GM23338 (cell line): ENCODE results near the gene RANGRF.

ENCODE experiments used
- CREB1 ChIP-seq: fragments of 250-450 bp; sonication (Bioruptor Pico); IDR thresholded peaks from 2 replicates; pipeline ENCODE4 v1.5.0; 2020; ENCODE audit warnings: low read depth, mild to moderate bottlenecking, moderate library complexity
- EZH2 ChIP-seq: fragments of 200-600 bp; sonication (generic); IDR thresholded peaks from one replicate; pipeline ENCODE4 v1.8.0; 2017; ENCODE audit warnings: antibody characterized with exemption, mild to moderate bottlenecking, low read depth; ENCODE audit not compliant: unreplicated experiment
- EZH2phosphoT487 ChIP-seq: fragments of 200-600 bp; sonication (generic); IDR thresholded peaks from one replicate; pipeline ENCODE4 v1.8.1; 2018; ENCODE audit warnings: antibody characterized with exemption; ENCODE audit not compliant: unreplicated experiment
- JUNB ChIP-seq: IDR thresholded peaks from one replicate; pipeline ENCODE4 v1.6.1; 2016; ENCODE audit warnings: antibody characterized with exemption; ENCODE audit not compliant: unreplicated experiment
- POLR2AphosphoS5 ChIP-seq: IDR thresholded peaks from 2 replicates; pipeline ENCODE4 v1.6.1; 2016; ENCODE audit warnings: antibody characterized with exemption, low read depth
- ZNF114 ChIP-seq: fragments of 250-450 bp; sonication (Bioruptor Pico); IDR thresholded peaks from 2 replicates; pipeline ENCODE4 v1.5.0; 2020; ENCODE audit warnings: mild to moderate bottlenecking, moderate library complexity
- ZNF331 ChIP-seq: fragments of 250-450 bp; sonication (Bioruptor Pico); IDR thresholded peaks from 2 replicates; pipeline ENCODE4 v1.5.0; 2020; ENCODE audit warnings: low read depth, mild to moderate bottlenecking, moderate library complexity
- TF ChIP-seq, protein P1 (sequence below), 2 experiments: fragments of 200-600 bp in 1 of 2; sonication (generic) in 1 of 2; conservative IDR thresholded peaks; 2 replicates each; pipeline versions ENCODE4 v1.5.1 to v1.6.1; 2016 to 2017; ENCODE audit warnings: antibody characterized with exemption in 2 of 2, low read depth in 2 of 2, mild to moderate bottlenecking in 2 of 2, moderate library complexity in 1 of 2
- TF ChIP-seq, protein P2 (sequence below): IDR thresholded peaks from one replicate; pipeline ENCODE4 v1.6.1; 2018; ENCODE audit warnings: antibody characterized with exemption; ENCODE audit not compliant: unreplicated experiment

DNA sequence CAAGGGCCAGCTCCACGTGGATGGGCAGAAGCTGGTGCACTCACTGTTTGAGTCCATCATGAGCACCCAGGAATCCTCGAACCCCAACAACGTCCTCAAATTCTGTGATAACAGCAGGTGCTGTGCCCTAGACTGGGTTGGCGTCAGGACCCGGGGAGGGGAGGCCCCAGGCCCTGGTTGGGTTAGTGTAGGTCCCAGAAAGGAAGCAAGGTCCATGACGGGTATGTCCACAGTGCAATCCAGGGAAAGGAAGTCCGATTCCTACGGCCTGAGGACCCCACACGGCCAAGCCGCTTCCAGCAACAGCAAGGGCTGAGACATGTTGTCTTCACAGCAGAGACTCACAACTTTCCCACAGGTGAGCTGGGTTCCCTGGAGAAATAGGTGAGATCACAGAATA, 32.2 kb upstream of the RANGRF start:
- TF ChIP-seq JUNB (no peak), EZH2 (no peak), POLR2AphosphoS5 (no peak), EZH2phosphoT487 (no peak), CREB1 (CRISPR knock-in tag) (no peak), ZNF331 (CRISPR knock-in tag) (no peak), ZNF114 (CRISPR knock-in tag) (no peak)
- TF ChIP-seq, protein P1, sequence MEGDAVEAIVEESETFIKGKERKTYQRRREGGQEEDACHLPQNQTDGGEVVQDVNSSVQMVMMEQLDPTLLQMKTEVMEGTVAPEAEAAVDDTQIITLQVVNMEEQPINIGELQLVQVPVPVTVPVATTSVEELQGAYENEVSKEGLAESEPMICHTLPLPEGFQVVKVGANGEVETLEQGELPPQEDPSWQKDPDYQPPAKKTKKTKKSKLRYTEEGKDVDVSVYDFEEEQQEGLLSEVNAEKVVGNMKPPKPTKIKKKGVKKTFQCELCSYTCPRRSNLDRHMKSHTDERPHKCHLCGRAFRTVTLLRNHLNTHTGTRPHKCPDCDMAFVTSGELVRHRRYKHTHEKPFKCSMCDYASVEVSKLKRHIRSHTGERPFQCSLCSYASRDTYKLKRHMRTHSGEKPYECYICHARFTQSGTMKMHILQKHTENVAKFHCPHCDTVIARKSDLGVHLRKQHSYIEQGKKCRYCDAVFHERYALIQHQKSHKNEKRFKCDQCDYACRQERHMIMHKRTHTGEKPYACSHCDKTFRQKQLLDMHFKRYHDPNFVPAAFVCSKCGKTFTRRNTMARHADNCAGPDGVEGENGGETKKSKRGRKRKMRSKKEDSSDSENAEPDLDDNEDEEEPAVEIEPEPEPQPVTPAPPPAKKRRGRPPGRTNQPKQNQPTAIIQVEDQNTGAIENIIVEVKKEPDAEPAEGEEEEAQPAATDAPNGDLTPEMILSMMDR (conservative IDR thresholded peaks at IDR 0.05; ENCODE audit: low read depth in 2 of 2): no peak
- TF ChIP-seq, protein P2, sequence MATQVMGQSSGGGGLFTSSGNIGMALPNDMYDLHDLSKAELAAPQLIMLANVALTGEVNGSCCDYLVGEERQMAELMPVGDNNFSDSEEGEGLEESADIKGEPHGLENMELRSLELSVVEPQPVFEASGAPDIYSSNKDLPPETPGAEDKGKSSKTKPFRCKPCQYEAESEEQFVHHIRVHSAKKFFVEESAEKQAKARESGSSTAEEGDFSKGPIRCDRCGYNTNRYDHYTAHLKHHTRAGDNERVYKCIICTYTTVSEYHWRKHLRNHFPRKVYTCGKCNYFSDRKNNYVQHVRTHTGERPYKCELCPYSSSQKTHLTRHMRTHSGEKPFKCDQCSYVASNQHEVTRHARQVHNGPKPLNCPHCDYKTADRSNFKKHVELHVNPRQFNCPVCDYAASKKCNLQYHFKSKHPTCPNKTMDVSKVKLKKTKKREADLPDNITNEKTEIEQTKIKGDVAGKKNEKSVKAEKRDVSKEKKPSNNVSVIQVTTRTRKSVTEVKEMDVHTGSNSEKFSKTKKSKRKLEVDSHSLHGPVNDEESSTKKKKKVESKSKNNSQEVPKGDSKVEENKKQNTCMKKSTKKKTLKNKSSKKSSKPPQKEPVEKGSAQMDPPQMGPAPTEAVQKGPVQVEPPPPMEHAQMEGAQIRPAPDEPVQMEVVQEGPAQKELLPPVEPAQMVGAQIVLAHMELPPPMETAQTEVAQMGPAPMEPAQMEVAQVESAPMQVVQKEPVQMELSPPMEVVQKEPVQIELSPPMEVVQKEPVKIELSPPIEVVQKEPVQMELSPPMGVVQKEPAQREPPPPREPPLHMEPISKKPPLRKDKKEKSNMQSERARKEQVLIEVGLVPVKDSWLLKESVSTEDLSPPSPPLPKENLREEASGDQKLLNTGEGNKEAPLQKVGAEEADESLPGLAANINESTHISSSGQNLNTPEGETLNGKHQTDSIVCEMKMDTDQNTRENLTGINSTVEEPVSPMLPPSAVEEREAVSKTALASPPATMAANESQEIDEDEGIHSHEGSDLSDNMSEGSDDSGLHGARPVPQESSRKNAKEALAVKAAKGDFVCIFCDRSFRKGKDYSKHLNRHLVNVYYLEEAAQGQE: no peak
